Caco-2 (cell line): Measurements from ENCODE around the gene LRRC1. TPM values are rescaled to one million over a fixed set of nuclear protein-coding genes. Genes with fewer than 3 reads are reported as not detected.

Source experiments
- BruUV-seq: library from RNA; stranded (reverse); fragments of 400-500 nt; replicated peaks from 2 replicates; lab custom pipeline; 2021; lab: Mats Ljungman, UMichigan
- CTCF ChIA-PET: fragments of 300-600 bp; sonication (Branson Sonifier 250); formaldehyde crosslinking; loops from one replicate; lab custom pipeline; 2022; ENCODE audit warnings: antibody characterized with exemption; lab: Charles Lee
- POLR2A ChIA-PET: fragments of 300-600 bp; sonication (Branson Sonifier 250); formaldehyde crosslinking; loops from one replicate; lab custom pipeline; 2022; ENCODE audit warnings: antibody characterized with exemption; lab: Charles Lee
- DNase-seq, 2 experiments: peaks; one replicate each; pipeline versions ENCODE4 v3.0.0 to v3.0.0-alpha.2; 2020 to 2022
- H3K27me3 ChIP-seq: replicated peaks from 2 replicates; pipeline ENCODE4 v1.6.0; 2011; ENCODE audit warnings: low read length; ENCODE audit not compliant: control insufficient read depth, insufficient read depth
- H3K36me3 ChIP-seq: 2 replicates; pipeline ENCODE4 v1.5.1; 2011; ENCODE audit warnings: low read length; ENCODE audit not compliant: control insufficient read depth, insufficient read depth
- H3K4me1 ChIP-seq: fragments of 250-450 bp; sonication (Bioruptor Pico); 2 replicates; pipeline ENCODE4 v1.5.1; 2020; ENCODE audit warnings: mild to moderate bottlenecking
- H3K4me3 ChIP-seq: 2 replicates; pipeline ENCODE4 v1.5.1; 2011; ENCODE audit warnings: low read depth, mild to moderate bottlenecking, control low read depth, low read length
- H3K9me3 ChIP-seq: fragments of 250-450 bp; sonication (Bioruptor Pico); 2 replicates; pipeline ENCODE4 v1.5.1; 2020; ENCODE audit warnings: mild to moderate bottlenecking, moderate library complexity
- H3K27ac Mint-ChIP-seq: one replicate; pipeline ENCODE4 v1.8.0; 2022; ENCODE audit warnings: mixed read lengths; ENCODE audit not compliant: unreplicated experiment
- H3K27me3 Mint-ChIP-seq: one replicate; pipeline ENCODE4 v1.8.0; 2022; ENCODE audit warnings: mixed read lengths; ENCODE audit not compliant: insufficient read depth, unreplicated experiment
- H3K36me3 Mint-ChIP-seq: one replicate; pipeline ENCODE4 v1.8.0; 2022; ENCODE audit warnings: mild to moderate bottlenecking, mixed read lengths; ENCODE audit not compliant: insufficient read depth, unreplicated experiment
- H3K4me1 Mint-ChIP-seq: one replicate; pipeline ENCODE4 v1.8.0; 2022; ENCODE audit warnings: low read depth, mixed read lengths; ENCODE audit not compliant: unreplicated experiment
- H3K4me3 Mint-ChIP-seq: one replicate; pipeline ENCODE4 v1.8.0; 2022; ENCODE audit warnings: mild to moderate bottlenecking, moderate library complexity, mixed read lengths; ENCODE audit not compliant: unreplicated experiment
- H3K9me3 Mint-ChIP-seq: one replicate; pipeline ENCODE4 v1.8.0; 2022; ENCODE audit warnings: mixed read lengths; ENCODE audit not compliant: unreplicated experiment
- CTCF ChIP-seq, 2 experiments: fragments of 200-600 bp in 1 of 2; IDR thresholded peaks; 1 replicate in 1 of 2; 2 replicates in 1 of 2; pipeline versions ENCODE4 v1.5.1 to v1.8.0; 2011 to 2022; ENCODE audit warnings: antibody characterized with exemption in 1 of 2, control low read depth in 1 of 2, inconsistent platforms in 1 of 2, low read depth in 1 of 2, low read length in 1 of 2, mild to moderate bottlenecking in 1 of 2, moderate library complexity in 1 of 2; ENCODE audit not compliant: insufficient read depth in 1 of 2, severe bottlenecking in 1 of 2, unreplicated experiment in 1 of 2
- intact Hi-C: fragments of 100-400 bp; cut with micrococcal nuclease; formaldehyde crosslinking; loops from one replicate; pipeline ENCODE4 v1.10.0; 2022; ENCODE audit not compliant: unreplicated experiment
- total RNA-seq: library from RNA; stranded (reverse); gene quantifications from 2 replicates; pipeline ENCODE4 v1.2.3, GENCODE V29; 2022

LRRC1 gene
- total RNA-seq, 1 experiment from 2014 or later = 60.8 TPM

DNA sequence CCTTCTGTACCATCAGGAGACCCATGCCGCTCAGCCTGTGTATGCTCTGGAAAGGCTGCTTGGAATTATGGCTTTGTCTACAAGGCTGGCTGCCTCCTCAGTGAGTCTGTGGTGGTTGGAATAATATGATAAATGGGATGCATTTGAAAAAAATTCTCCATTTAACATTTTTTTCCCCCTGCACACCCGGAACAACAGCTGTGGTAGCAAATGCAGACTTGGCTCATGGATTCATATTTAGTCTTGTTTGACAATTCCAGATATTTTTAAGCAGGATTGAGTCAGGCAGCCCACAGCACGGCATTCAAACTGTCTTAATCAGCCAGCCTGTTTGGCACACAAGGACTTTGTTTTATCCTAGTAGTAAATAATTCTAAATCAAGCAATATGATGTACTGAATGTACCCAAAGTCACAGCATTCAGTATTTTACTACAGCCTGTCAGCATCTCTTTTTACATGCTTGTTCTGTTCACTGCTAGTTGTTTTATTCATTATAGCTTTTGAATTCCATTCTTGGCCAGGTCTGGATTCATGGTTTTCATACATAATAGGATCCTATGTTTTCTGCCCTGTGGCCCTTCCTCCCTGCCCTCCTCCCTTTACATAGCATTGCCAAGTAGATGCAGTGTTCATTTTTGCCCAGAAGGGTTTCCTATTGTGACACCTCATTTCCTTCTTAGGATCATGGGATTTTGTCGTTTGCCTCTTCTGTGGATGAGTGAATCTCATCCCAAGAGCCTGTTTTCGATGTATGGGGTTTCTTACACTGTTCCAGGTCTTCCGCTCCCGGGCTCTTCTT is 68.1 kb downstream of the LRRC1 start:
- Mint-ChIP-seq H3K4me3 (no peak overlapping the region), H3K4me1 (peaks cover 24% of the 10 kb centered on the region), H3K36me3 (peaks cover 9% of the 10 kb centered on the region), H3K27me3 (no peaks in the 10 kb centered on the region), H3K9me3 (peaks cover 13% of the 10 kb centered on the region), H3K27ac (no peak overlapping the region)
- Histone ChIP-seq H3K36me3 (no peaks in the 10 kb centered on the region), H3K9me3 (no peaks in the 10 kb centered on the region), H3K4me3 (no peak overlapping the region), H3K27me3 (no peaks in the 10 kb centered on the region), H3K4me1 (peaks cover 27% of the 10 kb centered on the region)
- POLR2A ChIA-PET = no interaction called here
- BruUV-seq = no TSS peak
- intact Hi-C loops = no loop called here
- TF ChIP-seq CTCF (IDR thresholded peaks at IDR 0.05; ENCODE audit: insufficient read depth in 1 of 2, low read depth in 1 of 2, low read length in 1 of 2, severe bottlenecking in 1 of 2, unreplicated experiment in 1 of 2) = no peak
- CTCF ChIA-PET = no interaction called here
- DNase-seq = no peak

GRCh38 chr6:53864781-53865180 is 70.0 kb downstream of the LRRC1 start:
- no peaks in the 10 kb centered on the region for H3K9me3 ChIP-seq
- Mint-ChIP-seq H3K9me3 (peaks cover 13% of the 10 kb centered on the region), H3K4me3 (no peak overlapping the region), H3K36me3 (peaks cover 14% of the 10 kb centered on the region), H3K4me1 (peaks cover 33% of the 10 kb centered on the region), H3K27ac (no peak overlapping the region), H3K27me3 (no peaks in the 10 kb centered on the region)
- H3K27me3 ChIP-seq = no peaks in the 10 kb centered on the region
- POLR2A ChIA-PET = no interaction called here
- TF ChIP-seq CTCF (IDR thresholded peaks at IDR 0.05; ENCODE audit: insufficient read depth in 1 of 2, low read depth in 1 of 2, low read length in 1 of 2, severe bottlenecking in 1 of 2, unreplicated experiment in 1 of 2) = no peak
- CTCF ChIA-PET = no interaction called here
- no peak for DNase-seq
- no peaks in the 10 kb centered on the region for H3K36me3 ChIP-seq
- intact Hi-C loops = no loop called here
- no TSS peak for BruUV-seq
- H3K4me1 ChIP-seq = peaks cover 21% of the 10 kb centered on the region
- H3K4me3 ChIP-seq = no peak overlapping the region

DNA sequence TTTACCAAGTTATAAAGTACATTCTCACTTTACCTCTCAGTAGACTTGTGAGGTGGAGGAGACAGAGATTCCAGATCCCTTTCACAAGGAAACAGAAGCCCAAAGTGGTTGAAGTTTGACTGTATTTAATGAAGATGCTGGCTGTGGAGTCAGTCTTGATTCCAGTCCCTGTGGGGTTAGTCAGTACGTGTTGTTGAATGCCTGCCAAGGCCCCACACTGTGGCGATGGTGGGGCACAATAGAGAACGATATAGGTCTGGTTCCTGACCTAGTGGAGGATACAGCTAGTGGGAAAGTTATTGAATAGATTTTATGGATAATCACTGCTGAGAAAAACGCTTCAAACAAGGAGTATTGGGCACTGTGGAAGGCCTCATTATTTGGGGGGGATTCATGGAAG is 71.4 kb downstream of the LRRC1 start:
- POLR2A ChIA-PET = no interaction called here
- Histone ChIP-seq H3K27me3 (no peaks in the 10 kb centered on the region), H3K4me3 (no peak overlapping the region), H3K4me1 (peaks cover 16% of the 10 kb centered on the region), H3K9me3 (no peaks in the 10 kb centered on the region; the same call in 1 of the 2 replicates), H3K36me3 (no peaks in the 10 kb centered on the region)
- no peak overlapping the region for H3K27ac Mint-ChIP-seq
- peaks cover 13% of the 10 kb centered on the region for H3K9me3 Mint-ChIP-seq
- CTCF ChIA-PET = no interaction called here
- H3K36me3 Mint-ChIP-seq = peaks cover 14% of the 10 kb centered on the region
- H3K4me1 Mint-ChIP-seq = peaks cover 45% of the 10 kb centered on the region
- no peak for TF ChIP-seq CTCF (IDR thresholded peaks at IDR 0.05; ENCODE audit: insufficient read depth in 1 of 2, low read depth in 1 of 2, low read length in 1 of 2, severe bottlenecking in 1 of 2, unreplicated experiment in 1 of 2)
- H3K4me3 Mint-ChIP-seq = no peak overlapping the region
- intact Hi-C loops = no loop called here
- H3K27me3 Mint-ChIP-seq = no peaks in the 10 kb centered on the region
- DNase-seq = no peak
- BruUV-seq = no TSS peak
